Activated CD4-positive, alpha-beta T cell treated with anti-CD3 and anti-CD28 coated beads for 24 hours (primary cell): ENCODE measurements around the gene COL5A2.

Experiments used
- DNase-seq, 2 donors: peaks; one replicate each; pipeline ENCODE4 v3.0.0-alpha.2; 2020; ENCODE audit warnings: low read depth in 2 of 2

The COL5A2 gene

DNA sequence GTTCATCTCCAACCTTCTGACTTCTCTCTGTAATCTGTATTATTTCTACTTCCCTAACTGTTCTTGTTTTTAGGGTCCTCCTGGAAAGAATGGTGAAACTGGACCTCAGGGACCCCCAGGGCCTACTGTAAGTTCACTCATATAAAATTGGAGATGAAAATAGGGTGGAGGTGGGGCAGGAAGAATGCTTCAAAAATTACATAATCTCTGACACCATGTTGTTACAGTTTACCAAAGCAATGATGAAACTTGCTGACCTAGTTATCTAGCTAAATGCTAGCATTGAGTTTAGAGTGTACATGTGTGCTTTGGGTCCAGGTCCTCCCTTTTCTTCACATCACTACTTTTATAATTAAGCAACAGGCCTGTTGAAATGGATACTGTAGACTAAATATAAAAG lies 182.3 kb downstream of the COL5A2 start:
- DNase-seq = no peak

DNA sequence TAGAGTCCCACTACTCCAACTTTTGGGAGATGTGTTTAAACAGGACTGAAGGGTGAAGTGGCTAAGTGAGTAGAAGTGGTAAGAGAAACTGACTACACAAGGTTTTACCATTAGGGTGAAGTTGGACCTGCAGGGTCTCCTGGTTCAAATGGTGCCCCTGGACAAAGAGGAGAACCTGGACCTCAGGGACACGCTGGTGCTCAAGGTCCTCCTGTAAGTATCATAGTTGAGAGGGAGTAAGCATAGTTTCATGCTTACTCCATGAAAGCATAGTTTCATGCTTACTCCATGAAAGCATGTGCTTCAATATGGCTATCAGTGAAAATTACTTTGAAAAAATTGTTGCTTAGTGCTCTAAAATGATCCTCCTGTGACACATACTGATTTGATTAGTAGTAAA lies 186.3 kb downstream of the COL5A2 start:
- no peak for DNase-seq

DNA sequence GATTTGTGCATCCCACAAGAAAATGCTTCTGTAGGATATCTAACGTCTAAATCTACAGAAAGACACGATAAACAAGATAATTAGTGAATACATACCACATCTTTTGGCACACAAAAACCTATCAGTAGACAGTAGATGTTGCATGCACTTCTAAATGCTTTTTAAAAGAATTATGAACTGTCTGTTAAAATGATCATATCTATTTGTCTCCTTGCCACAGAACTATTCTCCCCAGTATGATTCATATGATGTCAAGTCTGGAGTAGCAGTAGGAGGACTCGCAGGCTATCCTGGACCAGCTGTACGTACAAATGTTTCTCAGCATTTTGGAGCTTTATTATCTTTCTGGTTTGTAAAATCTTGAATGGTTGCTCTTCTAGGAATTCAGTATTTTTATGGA lies 192.7 kb downstream of the COL5A2 start:
- DNase-seq = no peak

GRCh38 chr2:188984680-188985079 lies 194.9 kb downstream of the COL5A2 start:
- no peak for DNase-seq

GRCh38 chr2:188984065-188984491 lies 195.5 kb downstream of the COL5A2 start:
- no peak for DNase-seq

DNA sequence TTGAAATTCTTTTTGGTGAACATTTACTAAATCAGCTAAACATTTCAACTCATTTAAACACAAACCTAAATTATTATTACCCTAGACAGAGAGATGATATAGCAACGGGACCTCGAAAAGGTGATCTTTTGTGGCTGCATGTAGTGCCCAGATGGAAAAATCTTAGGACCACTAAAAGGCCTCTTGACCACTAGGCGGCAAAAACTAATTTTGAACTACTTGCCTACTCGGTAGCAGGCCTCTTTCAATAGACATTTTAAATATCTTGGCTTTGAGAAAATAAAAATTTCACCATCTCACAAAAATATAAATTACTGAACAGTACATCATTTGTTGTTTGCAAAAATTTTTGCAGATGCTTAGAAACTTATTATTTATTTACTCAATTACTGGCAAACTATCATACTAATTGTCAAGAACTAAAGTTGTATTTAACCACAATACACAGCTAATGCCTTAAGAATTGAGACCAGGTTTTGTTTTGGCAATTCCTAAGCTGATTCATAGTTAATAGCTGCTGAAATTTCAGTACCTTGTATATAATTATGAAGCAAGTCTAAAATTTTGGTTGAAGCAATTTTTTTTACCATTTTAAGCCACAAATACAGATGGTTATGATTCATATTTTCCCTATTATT lies 196.0 kb downstream of the COL5A2 start:
- no peak for DNase-seq
